NCI-H2171 (cell line): Measurements from ENCODE around the gene IDH3B.
A peak's percentile ranks its signal among the peaks of the same experiment; 100 is the strongest.
"Not testable (repeated sequence)": the region's sequence is repeated elsewhere in the genome, so short reads cannot be mapped to it uniquely, and the experiment has no call there.

Experiments used
- DNase-seq: peaks from one replicate; lab custom pipeline; 2025; lab: John Stamatoyannopoulos, UW

The IDH3B gene

DNA sequence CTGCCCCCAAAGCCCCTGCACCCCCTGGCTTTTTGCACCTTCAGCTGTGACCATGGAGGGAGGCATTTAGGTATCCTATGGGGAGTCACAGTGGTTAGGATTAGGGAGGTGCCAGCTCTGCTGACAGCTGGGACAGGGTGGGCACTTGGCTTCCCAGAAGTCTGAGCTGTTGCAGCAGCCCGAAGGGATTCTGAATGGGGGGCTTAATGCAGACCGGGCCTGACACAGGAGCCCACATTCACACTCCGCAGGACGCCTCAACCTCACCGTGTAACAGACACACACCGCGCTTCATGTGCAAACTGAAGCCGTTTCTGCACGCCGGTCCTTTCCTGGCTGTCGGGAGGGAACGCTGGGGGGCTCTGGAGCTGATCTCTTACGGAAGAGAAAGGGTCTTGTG is 30.5 kb upstream of the IDH3B start:
- no peak for DNase-seq

GRCh38 chr20:2694008-2694471 is 30.0 kb upstream of the IDH3B start:
- no peak for DNase-seq

DNA sequence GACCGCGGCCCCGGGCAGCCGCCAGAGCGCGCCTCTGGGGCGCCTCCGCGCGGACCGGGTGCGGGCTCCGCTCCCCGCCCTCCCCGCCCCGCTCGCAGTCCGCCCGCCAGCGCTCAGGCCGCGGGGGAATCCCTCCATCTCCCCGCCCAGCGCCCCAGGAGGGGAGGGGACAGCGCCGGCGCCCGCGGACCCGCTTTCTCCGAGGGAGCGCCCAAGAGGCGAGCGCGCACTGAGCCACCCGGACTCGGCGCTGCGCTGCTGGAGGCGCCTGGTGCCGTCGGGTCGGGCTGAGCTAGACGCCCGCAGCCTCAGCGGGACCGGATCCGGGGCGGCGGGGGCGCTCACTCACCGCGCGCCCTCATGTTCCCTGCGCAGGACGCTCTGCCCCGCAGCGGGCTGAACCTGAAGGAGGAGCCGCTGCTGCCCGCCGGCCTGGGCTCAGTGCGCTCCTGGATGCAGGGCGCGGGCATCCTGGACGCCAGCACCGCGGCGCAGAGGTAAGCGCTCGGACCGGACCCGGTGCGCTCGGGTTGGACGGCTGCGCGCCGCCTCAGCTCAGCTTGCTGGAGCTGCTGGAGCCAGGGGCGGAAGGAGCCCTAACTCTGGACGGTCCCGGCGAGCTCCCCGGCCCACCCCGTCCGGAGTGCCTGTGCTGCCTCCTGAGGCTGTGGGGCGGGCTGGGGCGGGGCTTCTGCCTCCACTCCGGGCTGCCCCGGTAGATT is 29.4 kb upstream of the IDH3B start:
- DNase-seq: peak; percentile 71

DNA sequence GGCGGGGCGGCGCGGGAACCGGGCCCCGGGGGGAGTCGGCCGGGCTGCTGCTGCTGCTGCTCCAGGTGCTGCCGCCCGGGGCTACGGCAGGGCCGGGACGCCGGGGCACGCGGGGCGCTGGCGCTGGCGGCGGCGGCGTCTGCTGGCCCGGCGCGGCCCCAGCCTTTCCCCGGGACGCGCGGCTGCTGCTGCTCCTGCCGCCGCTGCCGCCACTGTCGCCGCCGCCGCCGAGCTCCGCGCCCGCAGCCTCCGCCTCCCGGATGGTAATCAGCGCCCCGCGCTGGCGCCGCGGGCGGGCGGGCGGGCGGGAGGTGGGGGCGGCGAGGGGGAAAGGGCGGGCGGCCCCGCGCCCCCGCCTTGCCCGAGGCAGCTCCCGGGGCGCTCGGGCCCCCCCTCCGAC is 28.9 kb upstream of the IDH3B start:
- peak; percentile 46 for DNase-seq

GRCh38 chr20:2692036-2692885 is 28.2 kb upstream of the IDH3B start, which contains the start of gene EBF4:
Gene EBF4 (plus strand): TSS chr20:2692780. CDS start chr20:2693646, 866 bp downstream.
- peak; percentile 53 for DNase-seq

DNA sequence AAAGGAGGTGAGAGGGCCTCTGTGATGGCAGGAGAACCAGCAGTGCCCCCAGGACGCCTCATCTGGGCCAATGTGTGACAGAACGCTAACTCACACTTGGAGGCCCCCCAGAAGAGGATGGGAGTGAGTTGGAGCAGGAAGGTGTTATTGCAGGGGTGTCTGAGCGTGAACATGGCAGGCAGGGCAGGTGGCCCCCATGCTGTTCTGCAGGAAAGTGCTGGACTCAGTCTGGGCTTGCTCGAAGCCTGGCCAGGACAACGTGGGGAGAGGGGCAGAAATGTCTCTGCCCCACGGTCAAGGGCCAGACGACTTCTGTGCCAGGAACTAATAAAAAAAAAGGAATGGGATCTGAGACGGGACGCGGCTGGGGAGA is 27.6 kb upstream of the IDH3B start:
- DNase-seq: no peak

DNA sequence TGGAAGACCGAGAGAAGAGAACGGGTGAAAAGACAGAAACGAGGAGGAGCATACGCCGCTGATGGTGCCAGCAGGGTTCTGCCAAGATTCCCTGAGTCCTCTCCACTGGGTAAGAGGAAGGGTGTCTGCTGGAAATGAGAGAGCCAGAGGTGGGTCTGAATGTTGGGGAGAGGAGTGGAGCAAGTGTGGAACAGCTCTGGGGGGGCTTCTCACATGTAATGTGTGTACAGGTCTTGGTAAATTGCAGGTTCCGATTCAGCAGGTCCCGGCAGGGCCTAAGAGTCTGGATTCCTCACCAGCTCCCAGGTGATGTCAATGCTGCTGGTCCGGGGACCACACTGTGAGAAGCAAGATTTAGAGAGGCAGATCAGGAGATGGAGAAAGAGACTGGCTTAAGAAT is 27.1 kb upstream of the IDH3B start:
- no peak for DNase-seq

DNA sequence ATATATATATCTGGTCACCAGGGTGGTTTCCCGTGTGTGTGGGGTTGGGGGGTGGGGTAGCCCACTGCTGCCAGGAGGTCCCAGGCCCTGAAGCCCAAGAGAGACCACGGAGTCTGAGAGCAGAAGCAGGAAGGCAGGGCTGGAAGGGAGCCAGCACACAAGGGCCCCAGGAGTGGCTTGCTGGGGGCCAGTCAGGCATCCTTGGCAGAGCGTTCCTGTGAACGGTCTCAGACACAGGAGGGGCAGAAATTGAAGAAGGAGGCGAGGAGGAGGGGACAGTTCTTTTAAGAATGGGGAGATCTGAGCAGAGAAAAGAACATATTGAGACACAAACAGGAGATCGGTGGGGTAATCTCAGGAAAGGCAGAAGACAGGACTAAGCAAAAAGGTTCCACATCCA is 26.7 kb upstream of the IDH3B start:
- DNase-seq: no peak

DNA sequence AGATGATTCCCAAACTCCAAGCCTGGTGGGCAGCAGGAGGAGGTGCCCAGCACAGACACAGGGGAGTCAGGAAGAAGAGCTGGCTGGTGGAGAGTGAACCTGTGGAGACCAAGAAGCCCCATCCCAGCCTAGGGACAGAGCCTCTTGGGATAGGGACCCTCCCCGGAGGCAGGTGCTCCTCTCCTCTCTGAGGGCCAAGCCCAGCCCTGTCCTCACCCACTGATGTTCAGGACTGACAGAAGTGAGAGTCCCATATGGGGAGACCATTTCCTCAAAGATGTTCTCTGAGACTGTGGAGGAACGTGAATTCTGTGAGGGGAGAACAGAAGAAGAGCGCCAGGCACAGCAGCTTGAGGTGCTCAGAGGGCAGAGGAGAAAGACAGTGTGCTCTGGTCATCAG is 26.2 kb upstream of the IDH3B start:
- no peak for DNase-seq

DNA sequence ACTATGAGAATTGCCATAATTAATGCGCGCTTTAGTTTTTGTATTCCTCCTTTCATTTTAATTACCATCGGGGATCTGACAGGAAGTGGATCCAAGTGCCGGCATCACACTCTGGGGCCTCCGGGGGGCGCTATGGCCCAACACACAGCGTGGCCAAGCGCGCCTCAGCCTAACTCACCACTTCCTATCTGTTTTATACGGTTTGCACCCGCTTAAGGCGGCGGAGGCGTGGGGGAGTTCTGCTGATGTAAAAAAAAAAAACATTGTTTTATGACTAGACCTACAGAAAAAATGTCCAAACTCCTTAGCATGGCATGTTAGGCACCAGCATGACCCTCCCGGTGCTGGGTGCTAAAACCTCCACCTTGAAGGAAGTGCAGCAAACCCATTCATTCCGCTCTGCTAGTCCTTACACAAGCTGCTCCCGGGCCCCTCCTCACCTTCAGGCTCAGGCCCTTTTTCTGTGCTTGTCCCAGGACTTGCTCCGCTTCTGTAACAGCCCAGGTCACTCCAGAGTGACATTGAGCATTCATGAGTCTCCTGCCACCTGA is 24.1 kb upstream of the IDH3B start:
- no peak for DNase-seq

DNA sequence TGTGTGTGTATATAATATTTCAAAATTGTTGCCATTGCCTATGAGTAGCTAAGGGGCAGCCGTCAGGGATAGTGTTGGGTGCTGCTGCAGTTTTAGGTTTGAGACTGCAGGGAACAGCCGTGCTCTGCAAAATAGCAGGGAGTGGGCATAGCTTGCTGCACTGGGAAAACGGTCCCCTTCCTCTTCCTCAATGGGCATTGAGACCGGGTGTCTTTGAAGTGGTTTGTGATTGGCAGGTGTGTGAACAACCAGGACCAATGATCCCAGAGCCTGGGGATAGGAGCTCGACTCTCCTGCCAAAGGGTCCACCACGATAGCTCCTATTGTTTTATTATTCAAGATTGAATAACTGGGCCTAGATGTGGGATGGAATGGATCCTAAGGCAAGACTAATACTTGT is 23.5 kb upstream of the IDH3B start:
- no peak for DNase-seq

GRCh38 chr20:2684817-2685216 is 20.8 kb upstream of the IDH3B start:
- DNase-seq: not testable (repeated sequence)

DNA sequence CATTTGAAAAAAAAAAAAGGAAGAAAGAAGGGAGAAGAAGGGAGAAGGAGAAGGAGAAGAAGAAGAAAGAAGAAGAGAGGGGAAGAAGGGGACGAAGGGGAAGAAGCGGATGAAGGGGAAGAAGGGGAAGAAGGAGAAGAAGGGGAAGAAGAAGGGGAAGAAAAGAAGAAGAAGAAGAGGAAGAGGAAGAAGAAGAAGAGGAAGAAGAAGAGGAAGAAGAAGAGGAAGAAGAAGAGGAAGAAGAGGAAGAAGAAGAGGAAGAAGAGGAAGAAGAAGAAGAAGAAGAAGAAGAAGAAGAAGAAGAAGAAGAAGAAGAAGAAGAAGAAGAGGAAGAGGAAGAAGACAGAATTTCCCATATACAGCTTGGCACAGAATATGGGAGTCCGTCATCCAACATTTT is 18.0 kb upstream of the IDH3B start:
- not testable (repeated sequence) for DNase-seq

GRCh38 chr20:2680046-2680445 is 16.0 kb upstream of the IDH3B start:
- DNase-seq: no peak

GRCh38 chr20:2673453-2673852 is 9.4 kb upstream of the IDH3B start:
- DNase-seq: no peak

GRCh38 chr20:2672446-2672845 is 8.4 kb upstream of the IDH3B start:
- DNase-seq: no peak

DNA sequence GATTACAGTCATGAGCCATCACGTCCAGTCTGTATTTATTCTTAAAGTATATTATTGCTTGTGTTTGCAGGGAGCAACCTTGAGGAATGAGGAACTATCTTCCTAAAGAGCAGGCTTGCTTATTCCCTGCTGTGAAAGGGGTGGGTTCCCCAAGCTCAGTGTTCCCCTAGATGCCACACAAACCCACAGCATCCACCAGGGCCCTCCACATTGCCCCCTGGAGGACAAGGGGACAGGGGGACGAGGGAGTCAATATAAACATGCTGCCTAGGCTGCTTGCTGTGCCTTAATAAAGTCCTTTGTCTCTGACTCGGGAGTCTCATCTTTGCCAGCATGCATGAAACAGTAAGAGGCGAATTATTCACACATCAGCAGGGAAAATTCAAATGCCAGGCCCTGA is 8.0 kb upstream of the IDH3B start:
- no peak for DNase-seq

- no peak for DNase-seq
These were observed 591 bp downstream of the IDH3B start for GRCh38 chr20:2663364-2663886.

DNA sequence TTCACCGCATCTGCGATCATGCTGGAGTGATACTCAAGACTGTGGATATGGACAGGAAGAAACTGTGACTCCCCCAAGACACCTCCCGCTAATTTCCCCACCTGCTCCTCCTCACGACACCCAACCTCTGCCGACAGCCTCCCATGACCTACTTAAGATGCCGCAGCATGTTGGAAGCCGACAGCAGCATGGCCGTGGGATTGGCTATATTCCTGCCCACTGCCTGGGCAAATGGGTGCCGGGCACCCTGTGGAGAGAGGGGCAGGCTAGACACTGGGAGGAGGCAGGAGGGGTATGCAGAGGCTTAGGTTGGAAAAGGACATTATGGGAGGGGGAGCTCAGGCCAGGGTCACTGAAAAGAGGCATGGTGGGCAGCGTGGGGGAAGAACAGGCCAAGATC is 4.5 kb downstream of the IDH3B start:
- no peak for DNase-seq

GRCh38 chr20:2658414-2659354 is 5.3 kb downstream of the IDH3B start:
- DNase-seq: no peak

- no peak for DNase-seq
These were observed 6.3 kb downstream of the IDH3B start for GRCh38 chr20:2657674-2658073.

DNA sequence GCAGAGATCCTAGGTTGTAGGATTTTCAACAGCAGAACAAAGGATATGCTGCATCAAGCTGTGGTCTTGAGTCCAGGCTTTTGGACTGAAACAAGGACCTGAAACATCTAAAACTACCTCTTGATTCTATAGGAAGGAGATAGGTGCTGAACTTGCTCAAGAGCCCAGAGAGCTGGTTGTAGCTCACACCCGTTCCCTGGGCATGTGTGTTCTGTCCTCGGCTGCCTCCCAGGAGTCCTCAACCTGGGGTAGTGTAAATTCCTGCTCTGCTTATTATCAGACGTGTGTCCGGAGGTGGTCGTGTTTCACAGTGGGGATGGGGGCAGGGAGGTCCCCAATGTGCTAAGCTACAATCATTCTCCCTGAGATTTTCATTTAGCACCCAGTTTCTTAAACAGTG is 6.8 kb downstream of the IDH3B start:
- DNase-seq: no peak
